OCI-LY7 (cell line): ENCODE measurements around the gene FEN1. TPM values are rescaled to one million over a fixed set of nuclear protein-coding genes. Genes with fewer than 3 reads are reported as not detected.

ENCODE experiments used
- BruUV-seq: library from RNA; stranded (reverse); fragments of 400-500 nt; replicated peaks from 2 replicates; lab custom pipeline; 2021; lab: Mats Ljungman, UMichigan
- CTCF ChIA-PET: fragments of 300-600 bp; sonication (Branson Sonifier 250); formaldehyde crosslinking; loops from one replicate; lab custom pipeline; 2022; ENCODE audit warnings: antibody characterized with exemption; ENCODE audit not compliant: unreplicated experiment; lab: Charles Lee
- POLR2A ChIA-PET: fragments of 300-600 bp; sonication (Branson Sonifier 250); formaldehyde crosslinking; loops from one replicate; lab custom pipeline; 2022; ENCODE audit warnings: antibody characterized with exemption; lab: Charles Lee
- DNase-seq: peaks from one replicate; pipeline ENCODE4 v3.0.0-alpha.2; 2015; ENCODE audit warnings: low spot score
- H2AFZ ChIP-seq: fragments of 200-600 bp; sonication (generic), shearing (Covaris generic); 2 replicates; pipeline ENCODE4 v1.6.1; 2014; ENCODE audit warnings: mild to moderate bottlenecking, antibody characterized with exemption, low read length, moderate library complexity
- H3K27ac ChIP-seq: fragments of 200-600 bp; sonication (generic); 2 replicates; pipeline ENCODE4 v1.5.1; 2014; ENCODE audit warnings: mixed run types, low read depth, mild to moderate bottlenecking, moderate library complexity, low read length, inconsistent platforms; ENCODE audit not compliant: poor library complexity, severe bottlenecking
- H3K36me3 ChIP-seq: fragments of 200-600 bp; sonication (generic); 2 replicates; pipeline ENCODE4 v1.6.1; 2014; ENCODE audit warnings: mild to moderate bottlenecking, antibody characterized with exemption, low read length, moderate library complexity, mixed read lengths; ENCODE audit not compliant: insufficient read depth
- H3K4me1 ChIP-seq: fragments of 200-600 bp; sonication (generic); 2 replicates; pipeline ENCODE4 v1.5.1; 2014; ENCODE audit warnings: mild to moderate bottlenecking, low read length; ENCODE audit not compliant: insufficient read depth, poor library complexity, severe bottlenecking
- H3K4me2 ChIP-seq: fragments of 200-600 bp; sonication (generic); 2 replicates; pipeline ENCODE4 v1.6.1; 2014; ENCODE audit warnings: mild to moderate bottlenecking, low read length
- H3K4me3 ChIP-seq: fragments of 200-600 bp; sonication (generic); 2 replicates; pipeline ENCODE4 v1.5.1; 2014; ENCODE audit warnings: mild to moderate bottlenecking, low read depth, low read length; ENCODE audit not compliant: poor library complexity, severe bottlenecking
- H3K79me2 ChIP-seq: fragments of 200-600 bp; sonication (generic); 2 replicates; pipeline ENCODE4 v1.6.1; 2016; ENCODE audit warnings: low read depth, mild to moderate bottlenecking, low read length, moderate library complexity, mixed read lengths; ENCODE audit not compliant: insufficient read depth
- H3K9me2 ChIP-seq: fragments of 200-600 bp; sonication (generic); 2 replicates; pipeline ENCODE4 v1.6.1; 2016; ENCODE audit warnings: mild to moderate bottlenecking, low read length, mixed read lengths; ENCODE audit not compliant: insufficient read depth
- H3K9me3 ChIP-seq: fragments of 200-600 bp; sonication (generic); 2 replicates; pipeline ENCODE4 v1.6.1; 2014; ENCODE audit warnings: mild to moderate bottlenecking, mixed run types, low read length, mixed read lengths
- H4K20me1 ChIP-seq: fragments of 200-600 bp; sonication (generic); 2 replicates; pipeline ENCODE4 v1.6.1; 2014; ENCODE audit warnings: mild to moderate bottlenecking, antibody characterized with exemption, low read length, moderate library complexity, mixed read lengths; ENCODE audit not compliant: insufficient read depth
- CTCF ChIP-seq: fragments of 200-600 bp; sonication (generic); conservative IDR thresholded peaks from 2 replicates; pipeline ENCODE4 v1.5.1; 2014; ENCODE audit warnings: mild to moderate bottlenecking, antibody characterized with exemption, low read length, moderate library complexity, mixed read lengths
- EZH2phosphoT487 ChIP-seq: fragments of 200-600 bp; sonication (generic); IDR thresholded peaks from 2 replicates; pipeline ENCODE4 v1.6.1; 2018; ENCODE audit warnings: low read depth, borderline replicate concordance, mild to moderate bottlenecking, mixed run types, antibody characterized with exemption, low read length, moderate library complexity, mixed read lengths
- intact Hi-C: fragments of 100-400 bp; cut with micrococcal nuclease; formaldehyde crosslinking; loops from one replicate; pipeline ENCODE4 v1.10.0; 2022; ENCODE audit not compliant: unreplicated experiment
- total RNA-seq, 2 experiments: library from RNA; depleted of rRNA in 1 of 2; stranded (reverse); fragments of >200 nt in 1 of 2; shearing (Covaris generic) in 1 of 2; gene quantifications; 2 replicates each; pipeline ENCODE4 v1.2.3, GENCODE V29; 2014 to 2022

FEN1 gene
- total RNA-seq, 2 experiments from 2014 or later: 123 to 153 TPM

GRCh38 chr11:61846362-61847020 is 53.8 kb downstream of the FEN1 start:
- H3K36me3 ChIP-seq: no peaks in the 10 kb centered on the region
- no peak overlapping the region for H3K27ac ChIP-seq
- H4K20me1 ChIP-seq: no peaks in the 10 kb centered on the region
- ChIA-PET CTCF (no interaction called here), POLR2A (interaction anchor here (0.7 kb wide), 1 partner anchor 31 kb away, joined by 3 read pairs; no protein-coding TSS in a partner anchor)
- no peaks in the 10 kb centered on the region for H3K9me3 ChIP-seq
- TF ChIP-seq EZH2phosphoT487 (no peak), CTCF (no peak)
- BruUV-seq: no TSS peak
- H3K4me2 ChIP-seq: no peak overlapping the region
- no peak overlapping the region for H2AFZ ChIP-seq
- H3K4me3 ChIP-seq: no peak overlapping the region
- no peaks in the 10 kb centered on the region for H3K79me2 ChIP-seq
- H3K9me2 ChIP-seq: no peaks in the 10 kb centered on the region
- H3K4me1 ChIP-seq: no peaks in the 10 kb centered on the region
- no peak for DNase-seq
- intact Hi-C loops: no loop called here

Other genes starting within 250 kb of the FEN1 start
- gene SYT7, start 211.8 kb upstream of the FEN1 start, total RNA-seq (2014; rRNA removed; shearing (Covaris generic)): not detected in 2 replicates
- not detected in 2 replicates for gene SYT7, start 211.8 kb upstream of the FEN1 start, total RNA-seq (2022)
- gene DAGLA, start 112.5 kb upstream of the FEN1 start, total RNA-seq (2014; rRNA removed; shearing (Covaris generic)): not detected in 2 replicates
- gene DAGLA, start 112.5 kb upstream of the FEN1 start, total RNA-seq (2022): not detected in 2 replicates
- gene MYRF, start 40.3 kb upstream of the FEN1 start, total RNA-seq (2014; rRNA removed; shearing (Covaris generic)): 0.19 and 0.23 TPM in 2 replicates
- 0.98 and 1.1 TPM in 2 replicates for gene MYRF, start 40.3 kb upstream of the FEN1 start, total RNA-seq (2022)
- gene TMEM258, start 312 bp upstream of the FEN1 start, total RNA-seq (2014; rRNA removed; shearing (Covaris generic)): 119 and 174 TPM in 2 replicates
- gene TMEM258, start 312 bp upstream of the FEN1 start, total RNA-seq (2022): 173 and 174 TPM in 2 replicates
- gene FADS1, start 24.1 kb downstream of the FEN1 start, total RNA-seq (2014; rRNA removed; shearing (Covaris generic)): not detected in 2 replicates
- not detected in 2 replicates for gene FADS1, start 24.1 kb downstream of the FEN1 start, total RNA-seq (2022)
- 0.31 and 0.95 TPM in 2 replicates for gene FADS2, start 35.4 kb downstream of the FEN1 start, total RNA-seq (2014; rRNA removed; shearing (Covaris generic))
- gene FADS2, start 35.4 kb downstream of the FEN1 start, total RNA-seq (2022): 2.3 and 2.8 TPM in 2 replicates
- gene FADS3, start 98.6 kb downstream of the FEN1 start, total RNA-seq (2014; rRNA removed; shearing (Covaris generic)): 168 and 191 TPM in 2 replicates
- gene FADS3, start 98.6 kb downstream of the FEN1 start, total RNA-seq (2022): 103 and 143 TPM in 2 replicates
- gene RAB3IL1, start 124.7 kb downstream of the FEN1 start, total RNA-seq (2014; rRNA removed; shearing (Covaris generic)): not detected in 2 replicates
- not detected in 2 replicates for gene RAB3IL1, start 124.7 kb downstream of the FEN1 start, total RNA-seq (2022)
- 1.5 and 3.1 TPM in 2 replicates for gene BEST1, start 157.4 kb downstream of the FEN1 start, total RNA-seq (2014; rRNA removed; shearing (Covaris generic))
- 1.9 and 3.3 TPM in 2 replicates for gene BEST1, start 157.4 kb downstream of the FEN1 start, total RNA-seq (2022)
- gene FTH1, start 174.7 kb downstream of the FEN1 start, total RNA-seq (2014; rRNA removed; shearing (Covaris generic)): 143 and 153 TPM in 2 replicates
- gene FTH1, start 174.7 kb downstream of the FEN1 start, total RNA-seq (2022): 185 and 245 TPM in 2 replicates